ENCODE results near the gene OSTN.

GRCh38 chr3:191198932-191199331 lies at the start of gene OSTN:
- TF ChIP-seq CTCF (IDR thresholded peaks at IDR 0.05) (no peak), ZFX (IDR thresholded peaks at IDR 0.05; ENCODE audit: borderline replicate concordance) (no peak)
